NCI-H510A (cell line): ENCODE data around the gene ZNF365.

Source experiments
- DNase-seq: peaks from one replicate; lab custom pipeline; 2025; lab: John Stamatoyannopoulos, UW

Gene ZNF365

DNA sequence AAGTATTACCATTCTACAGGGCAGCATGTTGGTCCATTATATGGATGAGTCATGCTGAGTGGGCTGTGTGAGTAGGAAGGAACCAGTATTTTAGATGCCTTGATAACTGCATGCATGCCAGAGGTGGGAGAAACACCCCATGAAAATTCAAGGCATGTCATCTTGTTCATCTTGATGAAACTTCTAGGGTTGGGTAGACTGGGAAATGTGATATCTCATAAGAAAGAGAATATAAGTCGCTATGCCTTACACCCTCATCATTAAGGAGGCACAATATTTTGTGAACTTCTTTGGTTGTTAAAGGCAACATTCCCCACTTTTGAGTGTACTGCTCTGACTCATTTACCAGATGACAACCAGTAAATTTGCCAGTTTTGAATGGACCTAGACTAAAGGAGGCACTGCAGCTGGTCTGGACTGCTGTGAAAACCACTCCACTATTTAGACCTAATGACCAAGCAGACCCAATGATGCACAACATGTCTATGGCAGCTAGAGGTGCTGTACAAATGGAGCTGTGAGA, 48.0 kb downstream of the ZNF365 start:
- no peak for DNase-seq

DNA sequence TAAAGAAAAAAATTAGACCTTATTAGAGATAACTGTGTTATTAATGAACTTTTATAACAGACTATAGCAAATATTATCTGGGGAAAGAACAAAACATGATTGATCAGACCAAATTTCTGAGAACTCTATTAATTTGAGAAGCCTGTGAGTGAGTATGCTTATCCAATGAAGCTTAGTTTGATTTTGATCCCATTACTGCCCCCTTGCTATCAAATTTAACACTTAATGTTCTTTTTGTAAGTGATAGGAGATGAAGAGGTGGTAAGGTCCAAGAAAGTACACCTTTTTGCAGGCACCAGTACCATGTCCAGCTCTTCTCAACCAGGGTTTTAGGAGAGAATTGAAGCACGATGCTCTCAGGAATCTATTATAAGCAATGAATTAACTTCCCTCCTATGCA, 49.9 kb downstream of the ZNF365 start:
- DNase-seq: no peak

DNA sequence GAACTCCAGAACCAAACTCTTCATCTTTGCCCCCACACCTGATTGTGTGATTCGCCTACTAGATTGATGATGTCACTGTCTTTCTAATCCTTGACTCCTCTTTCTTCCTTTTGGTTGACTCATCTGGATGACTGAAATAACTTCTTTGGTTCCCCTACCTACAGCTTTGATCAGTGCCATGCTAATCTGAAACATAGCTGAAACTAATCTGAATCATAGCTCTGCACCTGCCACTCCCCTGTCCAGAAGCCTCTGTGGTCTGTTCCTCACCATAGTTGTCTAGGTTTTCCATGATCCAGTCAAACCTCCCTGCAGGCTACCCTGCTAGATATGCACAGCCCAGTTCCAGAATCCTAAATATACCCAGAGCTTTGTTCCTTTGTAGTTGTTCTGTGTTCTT, 51.9 kb downstream of the ZNF365 start:
- no peak for DNase-seq

DNA sequence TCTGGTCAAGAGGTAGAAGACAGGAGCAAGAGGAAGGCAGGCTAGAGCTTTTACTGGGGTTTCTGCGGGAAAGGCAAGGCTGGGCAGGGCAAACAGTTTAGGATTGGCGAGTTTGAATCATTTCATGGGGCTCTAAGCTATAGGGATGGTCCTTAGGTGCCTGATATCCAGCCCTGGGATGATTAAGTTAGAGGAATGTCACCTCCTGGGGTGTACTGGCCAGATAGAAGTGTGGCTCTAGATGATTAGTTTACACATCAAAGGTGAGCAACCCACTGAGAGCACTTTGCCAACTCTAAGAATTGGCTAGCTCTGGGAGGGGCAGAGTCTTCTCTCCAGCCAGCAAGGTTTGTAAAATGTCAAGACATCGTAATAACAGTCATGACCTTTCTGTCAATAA, 52.4 kb downstream of the ZNF365 start:
- DNase-seq: no peak

DNA sequence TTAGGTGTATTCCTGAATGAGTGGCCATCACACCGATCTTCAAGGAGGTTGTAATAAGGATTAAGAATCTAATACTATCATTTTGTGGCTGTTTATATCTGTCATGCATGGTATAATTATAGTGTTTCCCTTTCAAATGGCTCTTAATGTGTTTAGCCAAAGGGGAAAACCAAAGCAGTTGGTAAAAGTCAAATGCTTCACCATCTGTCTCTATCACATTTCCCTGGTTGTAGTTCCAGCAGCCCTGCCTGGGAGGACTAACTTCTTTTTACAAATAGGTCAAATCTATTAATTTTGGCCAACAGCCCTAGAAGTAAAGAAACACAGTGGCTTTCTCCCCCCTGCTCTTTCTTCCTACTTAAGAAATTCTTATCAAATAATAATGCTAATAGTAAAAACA, 56.7 kb downstream of the ZNF365 start:
- no peak for DNase-seq

DNA sequence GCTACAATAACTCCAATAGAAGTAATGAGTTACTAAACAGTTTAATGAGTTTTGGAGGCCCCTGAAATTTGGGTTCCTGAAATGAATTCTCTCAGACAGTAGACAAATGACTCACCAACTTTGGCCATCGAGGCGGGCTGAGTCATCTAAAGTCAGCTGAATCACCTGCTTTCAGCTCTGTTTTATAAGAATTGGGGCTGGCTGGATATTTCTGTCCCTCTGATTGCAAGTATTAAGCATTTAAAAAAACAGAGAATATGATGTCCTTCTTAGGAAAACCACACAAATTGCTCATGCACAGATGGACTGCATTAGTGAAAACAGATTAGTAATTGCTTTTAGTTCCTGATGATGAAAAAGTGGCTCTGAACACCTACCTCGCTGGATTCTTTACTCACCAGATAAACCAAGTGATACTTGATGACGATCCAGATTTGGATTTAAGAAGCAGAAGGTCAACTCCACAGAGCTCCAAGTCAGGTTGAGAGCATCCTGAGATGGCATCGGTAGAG, 59.1 kb downstream of the ZNF365 start:
- DNase-seq: no peak

DNA sequence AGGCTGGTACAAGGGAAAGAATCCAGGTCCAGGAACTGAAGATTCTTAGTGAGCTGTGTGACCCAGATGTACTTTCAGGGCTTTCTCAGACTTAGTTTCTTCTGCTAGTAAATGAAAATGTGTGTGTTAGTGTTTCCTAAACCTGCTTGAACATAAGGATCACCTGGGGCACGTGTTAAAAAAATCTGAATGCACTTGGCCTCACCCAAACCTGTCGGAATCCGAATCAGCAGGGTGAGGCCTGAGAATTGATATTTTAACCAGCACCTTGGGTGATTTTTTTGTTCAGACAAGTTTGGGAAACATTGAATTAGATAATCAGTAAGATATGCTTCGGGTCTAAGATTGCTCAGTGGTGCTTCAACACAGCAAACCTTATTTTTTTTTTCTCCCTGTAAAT, 59.7 kb downstream of the ZNF365 start:
- DNase-seq: no peak

DNA sequence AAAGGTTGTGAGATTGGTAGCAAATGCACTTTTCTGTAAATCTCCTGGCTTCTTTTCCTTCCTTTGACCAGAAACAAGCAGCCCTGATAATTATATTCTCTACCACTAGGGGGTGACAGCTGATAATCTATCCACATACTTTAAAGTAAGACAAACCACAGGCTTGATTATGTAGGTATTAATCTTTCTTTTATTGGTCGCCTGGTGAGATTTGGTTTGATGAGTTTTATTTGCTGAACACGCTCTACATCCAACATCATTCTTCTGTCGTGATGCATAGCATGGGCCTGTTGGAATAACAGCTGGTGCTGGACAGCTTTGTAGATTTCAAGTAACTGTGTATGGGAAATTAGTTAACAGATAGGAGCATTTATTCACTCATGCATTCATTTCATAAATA, 63.5 kb downstream of the ZNF365 start:
- no peak for DNase-seq

DNA sequence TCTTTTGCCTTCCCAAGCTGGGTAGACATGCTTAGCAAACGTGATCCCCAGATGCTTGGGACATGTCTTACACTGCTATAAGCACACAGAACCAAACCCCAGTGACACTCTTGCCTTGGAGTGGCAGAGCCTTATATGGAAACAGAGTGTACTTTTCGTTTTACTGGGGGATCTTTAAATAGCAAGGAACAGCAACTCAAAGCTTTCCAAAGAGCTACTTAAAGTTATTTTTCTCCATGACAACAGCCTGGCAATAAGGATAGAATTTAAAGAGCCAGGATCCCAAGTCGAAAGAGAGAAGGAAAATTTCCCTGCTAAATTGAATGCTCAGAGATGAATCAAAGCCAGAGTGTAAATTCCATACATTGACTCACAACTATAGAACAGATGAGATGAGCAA, 67.8 kb downstream of the ZNF365 start:
- DNase-seq: no peak

DNA sequence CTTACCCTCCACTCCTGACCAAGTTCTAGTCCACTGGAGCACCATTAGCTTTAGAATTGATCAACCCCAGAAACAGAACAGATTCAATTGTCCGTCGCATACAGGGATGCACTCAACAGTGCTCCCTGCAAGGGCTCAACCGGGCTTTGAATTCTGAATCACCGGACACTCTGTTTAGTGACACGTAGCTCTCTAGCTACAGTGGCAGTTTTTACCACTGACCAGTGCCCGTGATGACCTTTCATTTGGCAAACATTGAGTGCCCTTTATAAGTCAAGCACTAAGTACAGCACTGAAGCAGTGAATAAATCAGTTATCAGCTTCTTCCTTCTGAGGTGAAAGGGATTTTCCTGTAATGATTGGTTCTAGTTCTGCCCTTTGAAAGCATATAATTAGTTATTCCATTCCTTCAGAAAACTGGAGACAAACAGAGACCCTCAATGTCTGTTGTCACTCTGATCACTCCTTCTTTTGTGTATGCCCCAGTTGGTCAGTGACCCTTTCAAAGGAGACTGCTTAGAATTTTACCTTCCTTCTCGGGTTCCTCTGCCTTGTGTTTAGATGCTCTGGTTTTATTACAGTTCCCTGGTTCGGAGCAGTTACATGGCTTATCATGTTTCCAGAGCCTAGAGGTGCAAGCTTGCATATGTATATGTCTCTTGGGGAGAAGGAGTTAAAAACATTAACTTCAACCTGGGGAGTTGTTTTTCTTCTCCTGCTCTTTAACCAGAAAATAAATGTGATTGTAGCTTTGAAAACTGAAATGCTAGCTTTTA, 68.9 kb downstream of the ZNF365 start:
- no peak for DNase-seq

DNA sequence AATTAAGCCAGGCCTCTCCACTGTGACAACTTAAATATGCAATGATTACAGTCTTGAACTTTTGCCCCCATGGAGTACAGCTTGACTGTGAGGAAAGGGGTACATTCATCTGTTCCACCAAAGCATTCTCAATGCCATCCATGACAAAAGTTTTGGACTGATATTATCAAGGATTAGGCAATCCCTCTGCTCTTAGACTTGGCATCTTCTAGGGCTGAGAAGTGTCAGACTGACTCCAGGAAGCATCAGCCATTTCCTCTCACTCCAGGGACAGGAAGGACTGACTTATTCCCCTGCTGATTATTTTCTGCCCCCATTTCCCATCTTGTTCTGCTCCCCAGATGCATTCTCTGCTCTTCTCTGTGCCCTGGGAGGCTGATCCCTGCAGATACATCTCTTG, 69.7 kb downstream of the ZNF365 start:
- DNase-seq: no peak

DNA sequence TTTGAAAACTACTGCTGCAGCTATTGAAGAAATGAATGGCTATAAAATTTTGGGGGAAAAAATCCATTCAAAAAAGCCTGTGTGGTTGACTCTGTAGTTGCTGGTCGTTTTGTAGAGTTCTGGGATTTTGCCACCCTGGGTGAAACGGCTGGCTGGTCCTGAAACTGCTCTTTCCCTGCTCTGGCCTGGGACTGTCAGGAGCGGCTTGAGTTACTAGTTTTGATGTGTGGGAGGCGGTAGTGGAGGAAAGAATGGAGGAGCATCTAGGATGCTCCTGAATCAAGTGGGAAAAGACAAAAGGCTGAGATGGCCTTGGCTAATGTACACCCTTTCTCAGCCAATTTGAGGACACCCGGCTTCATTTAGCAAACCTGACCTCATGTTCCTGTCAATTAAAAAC, 72.5 kb downstream of the ZNF365 start:
- DNase-seq: no peak

DNA sequence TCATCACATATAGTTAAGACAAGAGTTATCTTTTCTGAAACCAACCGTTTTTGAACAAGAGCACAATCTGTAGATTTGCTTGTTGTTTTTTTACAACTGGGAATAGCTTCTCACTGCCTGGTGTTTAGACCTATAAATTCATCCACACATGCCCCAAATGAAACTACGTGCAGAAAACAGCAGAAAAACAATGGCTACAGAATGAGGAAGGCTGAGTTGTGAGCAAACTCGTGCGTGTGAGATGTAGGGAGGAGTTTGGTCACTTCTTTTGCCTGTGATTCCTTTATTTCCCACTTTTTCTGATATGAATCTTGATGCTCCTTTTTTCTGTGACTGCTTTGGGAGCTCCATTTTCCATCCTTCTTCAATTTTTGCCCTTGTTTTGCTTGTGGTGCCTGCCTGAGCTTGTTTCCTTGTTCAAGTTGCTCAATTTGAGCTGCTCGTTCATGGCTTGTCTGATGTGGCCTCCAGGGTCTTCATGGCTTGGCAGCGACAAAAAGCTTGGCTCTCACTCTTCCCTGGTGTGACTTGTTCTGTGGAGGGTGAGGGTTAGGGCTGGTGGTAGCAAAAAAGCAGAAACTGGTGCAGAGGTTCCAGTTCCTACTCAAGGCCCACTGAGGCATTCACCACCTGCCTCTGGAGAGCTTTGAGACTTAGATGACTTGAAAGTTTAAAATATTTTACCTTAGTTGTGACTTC, 76.9 kb downstream of the ZNF365 start:
- no peak for DNase-seq

DNA sequence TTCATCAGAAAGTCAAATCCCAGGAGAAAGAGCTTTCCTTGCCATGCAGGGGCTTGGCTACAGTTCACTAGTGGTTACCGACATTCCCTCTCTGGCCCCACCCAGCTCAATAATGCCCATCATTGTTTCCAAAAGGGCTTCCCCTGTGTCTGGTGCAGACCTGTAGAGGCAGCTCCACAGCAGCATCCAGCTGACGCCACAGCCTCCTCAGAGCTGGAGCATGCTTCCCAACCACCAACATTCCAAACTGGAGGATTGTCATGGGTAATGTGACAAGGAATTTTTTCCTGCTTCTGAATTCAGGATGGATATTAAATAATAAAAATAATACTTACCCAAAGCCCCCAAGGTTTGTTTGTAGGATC, 77.4 kb downstream of the ZNF365 start:
- DNase-seq: no peak
